Uterus (tissue), 2 donors: Measurements from ENCODE around the gene ANO6.

ENCODE experiments used
- POLR2A ChIP-seq, 2 donors: fragments of 450-650 bp; IDR thresholded peaks; one replicate each; pipeline ENCODE4 v1.6.1; 2016; ENCODE audit warnings: antibody characterized with exemption in 2 of 2, mild to moderate bottlenecking in 1 of 2, moderate library complexity in 1 of 2
- TF ChIP-seq, protein P1 (sequence below), 4 experiments: fragments of 200-600 bp in 2 of 4; fragments of 450-650 bp in 2 of 4; sonication (generic) in 2 of 4; IDR thresholded peaks; one replicate each; pipeline ENCODE4 v1.5.1; 2016 to 2019; ENCODE audit warnings: antibody characterized with exemption in 4 of 4, mild to moderate bottlenecking in 2 of 4, moderate library complexity in 1 of 4

DNA sequence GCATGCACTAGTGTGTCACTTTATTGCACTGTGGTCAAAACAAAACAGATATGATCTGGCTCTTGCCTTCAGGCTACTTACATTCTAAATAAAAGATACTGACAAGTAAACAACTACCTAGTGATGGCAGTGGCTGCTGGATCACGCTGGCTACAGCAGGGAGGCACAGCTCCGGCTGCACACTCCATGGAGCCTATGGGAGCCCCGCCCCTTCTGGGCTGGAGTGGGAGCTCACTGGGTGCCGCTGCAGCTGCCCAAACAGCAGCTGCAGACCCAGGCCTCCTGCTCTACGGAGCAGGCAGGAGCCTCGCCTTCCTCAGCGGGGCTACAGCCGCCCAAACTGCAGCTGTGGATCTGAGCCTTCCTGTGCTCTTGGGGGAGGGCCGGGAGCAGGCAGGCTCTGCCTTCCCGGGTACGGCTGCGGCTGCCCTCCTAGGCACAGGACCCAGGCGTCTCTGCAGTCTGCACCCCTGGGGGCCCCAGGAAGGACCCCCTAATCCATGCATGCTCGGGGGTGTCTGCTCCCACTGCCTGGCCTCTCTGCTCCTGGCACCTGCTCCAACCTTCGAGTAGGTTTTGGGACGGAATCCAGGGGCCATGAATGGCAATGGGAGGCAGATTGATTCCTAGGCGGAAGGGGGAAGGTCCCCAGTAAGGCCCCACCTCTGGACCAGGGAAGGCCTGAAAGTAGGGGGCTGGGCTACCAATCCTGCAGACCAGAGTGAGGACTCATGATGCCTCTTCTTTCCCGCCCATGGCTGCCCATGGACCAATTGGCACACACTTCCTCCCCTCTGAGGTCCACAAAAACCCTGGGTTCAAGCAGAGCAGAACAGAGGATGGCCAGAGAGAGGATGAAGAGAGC is 253.1 kb downstream of the ANO6 start:
- TF ChIP-seq, protein P1, sequence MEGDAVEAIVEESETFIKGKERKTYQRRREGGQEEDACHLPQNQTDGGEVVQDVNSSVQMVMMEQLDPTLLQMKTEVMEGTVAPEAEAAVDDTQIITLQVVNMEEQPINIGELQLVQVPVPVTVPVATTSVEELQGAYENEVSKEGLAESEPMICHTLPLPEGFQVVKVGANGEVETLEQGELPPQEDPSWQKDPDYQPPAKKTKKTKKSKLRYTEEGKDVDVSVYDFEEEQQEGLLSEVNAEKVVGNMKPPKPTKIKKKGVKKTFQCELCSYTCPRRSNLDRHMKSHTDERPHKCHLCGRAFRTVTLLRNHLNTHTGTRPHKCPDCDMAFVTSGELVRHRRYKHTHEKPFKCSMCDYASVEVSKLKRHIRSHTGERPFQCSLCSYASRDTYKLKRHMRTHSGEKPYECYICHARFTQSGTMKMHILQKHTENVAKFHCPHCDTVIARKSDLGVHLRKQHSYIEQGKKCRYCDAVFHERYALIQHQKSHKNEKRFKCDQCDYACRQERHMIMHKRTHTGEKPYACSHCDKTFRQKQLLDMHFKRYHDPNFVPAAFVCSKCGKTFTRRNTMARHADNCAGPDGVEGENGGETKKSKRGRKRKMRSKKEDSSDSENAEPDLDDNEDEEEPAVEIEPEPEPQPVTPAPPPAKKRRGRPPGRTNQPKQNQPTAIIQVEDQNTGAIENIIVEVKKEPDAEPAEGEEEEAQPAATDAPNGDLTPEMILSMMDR (IDR thresholded peaks at IDR 0.05): no peak
- TF ChIP-seq POLR2A (IDR thresholded peaks at IDR 0.05): no peak
